GM12865 (cell line): ENCODE measurements around the gene GUCY1B1.

Source experiments
- DNase-seq: peaks from one replicate; pipeline ENCODE4 v3.0.0; 2010; ENCODE audit warnings: low read depth
- H3K4me3 ChIP-seq: 2 replicates; pipeline ENCODE4 v1.5.1; 2011; ENCODE audit warnings: mild to moderate bottlenecking, low read depth, low read length, control low read depth
- CTCF ChIP-seq: IDR thresholded peaks from 2 replicates; pipeline ENCODE4 v1.5.1; 2011; ENCODE audit warnings: low read length, control low read depth, low read depth, inconsistent platforms; ENCODE audit not compliant: insufficient read depth; ENCODE audit errors: missing control alignments

The GUCY1B1 gene

GRCh38 chr4:155768370-155768769, 9.5 kb downstream of the GUCY1B1 start:
- no peak for DNase-seq
- TF ChIP-seq CTCF, result no peak
- no peak overlapping the region for H3K4me3 ChIP-seq

DNA sequence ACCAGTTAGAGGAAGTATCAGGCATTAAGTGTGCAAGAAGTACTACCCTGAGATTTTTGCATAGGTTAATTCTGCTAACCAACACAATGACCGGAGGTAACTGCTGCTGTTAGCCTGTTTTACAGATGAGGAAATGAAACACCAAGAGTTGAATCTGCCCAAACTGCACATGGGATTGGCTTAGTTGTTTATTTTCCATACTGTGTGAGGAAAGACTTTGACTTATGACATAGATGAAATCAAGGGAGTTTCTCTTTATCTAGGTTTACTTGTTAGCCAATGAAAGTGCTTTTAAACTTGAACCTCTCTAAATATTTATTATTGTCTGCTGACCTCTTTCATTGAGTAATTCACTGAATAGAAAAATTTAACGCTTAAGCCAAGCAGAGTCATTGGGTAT, 10.3 kb downstream of the GUCY1B1 start:
- no peak for TF ChIP-seq CTCF
- H3K4me3 ChIP-seq, result no peak overlapping the region
- DNase-seq, result peak; percentile 28

DNA sequence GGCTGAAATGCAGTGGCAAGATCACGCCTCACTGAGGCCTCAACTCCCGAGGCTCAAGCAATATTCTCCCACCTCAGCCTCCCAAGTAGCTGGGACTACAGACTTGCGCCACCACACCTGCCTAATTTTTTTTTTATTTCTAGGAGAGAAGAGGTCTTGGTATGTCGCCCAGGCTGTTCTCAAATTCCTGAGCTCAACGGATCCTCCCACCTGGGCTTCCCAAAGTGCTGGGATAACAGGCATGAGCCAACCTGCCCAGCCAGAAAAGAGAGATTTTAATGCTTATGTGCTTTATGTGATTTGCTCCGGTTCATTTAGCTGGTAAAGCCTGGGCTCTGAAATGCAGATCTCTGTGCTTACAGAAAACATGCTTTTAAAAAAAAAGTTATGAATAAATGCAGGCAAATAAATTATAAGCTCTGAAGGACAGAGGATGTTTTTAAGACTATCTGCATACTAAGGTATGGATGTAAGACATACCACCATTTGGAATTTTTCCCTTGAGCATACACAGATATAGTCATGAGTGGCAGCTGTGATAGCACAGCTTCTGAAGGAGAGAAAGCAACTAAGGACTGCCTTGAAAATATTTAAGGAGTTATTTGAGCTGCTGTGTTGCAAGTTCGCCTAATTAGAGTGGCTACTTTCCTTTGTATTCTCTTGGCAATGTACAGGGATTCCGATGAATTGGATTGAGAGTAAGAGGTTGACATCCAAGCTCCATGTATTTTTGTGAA, 13.8 kb downstream of the GUCY1B1 start:
- TF ChIP-seq CTCF, result no peak
- H3K4me3 ChIP-seq, result no peak overlapping the region
- no peak for DNase-seq

DNA sequence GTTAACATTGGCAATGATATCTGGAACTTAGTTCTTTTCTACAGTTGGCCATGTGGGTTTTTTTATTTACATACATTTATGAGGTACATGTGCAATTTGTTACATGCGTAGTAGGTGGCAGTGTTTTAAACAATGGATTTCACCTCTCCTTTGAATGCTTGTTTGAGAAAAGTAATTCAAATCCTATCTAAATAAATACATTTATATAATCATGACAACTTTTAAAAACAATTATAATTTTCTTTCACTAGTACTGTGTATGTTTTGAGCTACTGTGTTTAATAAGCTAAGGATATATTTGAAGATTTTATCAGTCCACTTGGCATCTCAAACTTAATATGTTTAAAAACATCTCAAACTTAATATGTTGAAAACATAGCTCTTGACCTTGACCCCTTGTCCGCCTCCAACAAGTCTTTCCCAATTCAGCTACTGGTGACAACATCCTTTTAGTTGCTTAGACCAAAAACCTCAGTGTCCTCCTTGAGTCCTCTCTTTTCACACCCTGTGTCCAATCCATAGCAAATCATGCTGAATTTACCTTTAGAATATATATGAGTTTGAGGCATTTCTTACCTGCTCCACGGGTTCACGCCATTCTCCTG, 14.5 kb downstream of the GUCY1B1 start:
- no peak for DNase-seq
- no peak overlapping the region for H3K4me3 ChIP-seq
- TF ChIP-seq CTCF, result no peak

- no peak for TF ChIP-seq CTCF
- H3K4me3 ChIP-seq, result no peak overlapping the region
- DNase-seq, result no peak
These were observed 15.2 kb downstream of the GUCY1B1 start for GRCh38 chr4:155774033-155774432.

- no peak overlapping the region for H3K4me3 ChIP-seq
- TF ChIP-seq CTCF, result no peak
- no peak for DNase-seq
These were observed 19.3 kb downstream of the GUCY1B1 start for GRCh38 chr4:155777971-155778735.
